HepG2 (cell line): ENCODE data around the gene DHRS1. TPM values are rescaled to one million over a fixed set of nuclear protein-coding genes. Genes with fewer than 3 reads are reported as not detected.

Experiments
- ARNTL ChIP-seq: sonication (generic); formaldehyde crosslinking; IDR thresholded peaks from 2 replicates; pipeline ENCODE4 v1.4.0; 2020; ENCODE audit warnings: mild to moderate bottlenecking, missing genetic modification reagents
- SAFB2 ChIP-seq: sonication (generic); formaldehyde crosslinking; IDR thresholded peaks from 2 replicates; pipeline ENCODE4 v1.5.1; 2020; ENCODE audit warnings: missing genetic modification reagents, low read depth, mild to moderate bottlenecking, borderline replicate concordance
- SP5 ChIP-seq: IDR thresholded peaks from 2 replicates; pipeline ENCODE4 v1.6.1; 2016; ENCODE audit warnings: low read depth, borderline replicate concordance
- ZBTB7A ChIP-seq: sonication (generic); formaldehyde crosslinking; IDR thresholded peaks from 2 replicates; pipeline ENCODE4 v1.8.0; 2022; ENCODE audit warnings: mild to moderate bottlenecking, missing genetic modification reagents
- ZFP82 ChIP-seq: sonication (generic); formaldehyde crosslinking; IDR thresholded peaks from 2 replicates; pipeline ENCODE4 v1.5.1; 2020; ENCODE audit warnings: mild to moderate bottlenecking, missing genetic modification reagents, borderline replicate concordance
- ZNF10 ChIP-seq: sonication (generic); formaldehyde crosslinking; IDR thresholded peaks from 2 replicates; pipeline ENCODE4 v1.4.0; 2020; ENCODE audit warnings: mild to moderate bottlenecking, low read depth, missing genetic modification reagents, borderline replicate concordance
- ZNF816 ChIP-seq: sonication (generic); formaldehyde crosslinking; IDR thresholded peaks from 2 replicates; pipeline ENCODE4 v1.8.0; 2022; ENCODE audit warnings: missing genetic modification reagents, mild to moderate bottlenecking, borderline replicate concordance
- polyA plus RNA-seq, 8 experiments: library from polyadenylated mRNA; depleted of rRNA in 3 of 8; stranded (reverse) in 7 of 8; unstranded in 1 of 8; fragments of >200 nt; fragmentation: Illumina TruSeq in 4 of 8; extraction: Trizol in 4 of 8; gene quantifications; 2 replicates each; pipeline versions ENCODE4 v1.2.1 to v1.2.3, GENCODE V29; 2011 to 2016; ENCODE audit warnings: low read depth in 4 of 8, missing spikeins in 1 of 8, mixed read lengths in 1 of 8; ENCODE audit not compliant: insufficient read depth in 1 of 8
- total RNA-seq, 5 experiments: library from RNA; depleted of rRNA; stranded (reverse); fragments of >200 nt; fragmentation: Illumina TruSeq; extraction: Trizol; gene quantifications; 2 replicates each; pipeline ENCODE4 v1.2.3, GENCODE V29; 2016; ENCODE audit warnings: low read depth in 1 of 5
- TF ChIP-seq, protein P1 (sequence below): sonication (generic); formaldehyde crosslinking; IDR thresholded peaks from 2 replicates; pipeline ENCODE4 v1.4.0; 2020; ENCODE audit warnings: mild to moderate bottlenecking, missing genetic modification reagents
- TF ChIP-seq, protein P2 (sequence below): sonication (generic); formaldehyde crosslinking; IDR thresholded peaks from 2 replicates; pipeline ENCODE4 v1.4.0; 2020; ENCODE audit warnings: missing genetic modification reagents, borderline replicate concordance
- TF ChIP-seq, protein P3 (sequence below): sonication (generic); formaldehyde crosslinking; IDR thresholded peaks from 2 replicates; pipeline ENCODE4 v1.8.1; 2023; ENCODE audit warnings: mild to moderate bottlenecking, missing genetic modification reagents, borderline replicate concordance
- TF ChIP-seq, protein P4 (sequence below): IDR thresholded peaks from 2 replicates; pipeline ENCODE4 v1.6.1; 2016; ENCODE audit warnings: low read depth

DHRS1 gene
- total and polyA plus RNA-seq, 2 of the 13 experiments (the other 11 are each of a cell fraction or from before 2014, with no cell fraction given), result 49.8 to 60.8 TPM

DNA sequence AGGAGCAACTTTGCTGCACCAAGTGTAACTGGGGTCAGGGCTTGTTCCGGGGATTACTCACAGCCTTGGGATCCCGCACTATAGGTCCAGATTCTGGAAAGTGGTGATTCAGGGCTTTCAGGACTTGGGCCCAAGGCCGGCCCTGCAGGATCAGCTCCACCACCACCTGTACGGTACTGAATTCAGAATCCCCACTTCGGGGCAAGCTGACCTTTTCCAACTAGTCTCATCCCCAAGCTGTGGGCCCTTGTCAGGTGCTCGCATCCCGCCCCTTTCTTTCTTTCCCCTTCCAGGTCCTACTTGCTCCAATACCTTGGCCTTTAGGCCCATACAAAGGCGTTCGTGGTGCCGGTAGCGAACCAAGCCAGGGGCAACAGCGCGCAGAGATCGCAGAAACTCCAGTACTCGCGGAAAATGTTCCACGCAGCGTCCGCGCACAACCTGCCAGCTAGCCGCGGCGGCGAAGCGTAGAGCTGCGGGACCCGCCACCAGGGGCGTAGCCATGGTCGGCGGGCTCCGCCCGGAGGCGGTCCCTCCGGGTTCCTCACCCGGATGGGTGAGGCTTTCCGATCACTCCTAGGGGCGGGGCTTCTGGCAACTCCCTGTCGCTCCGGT lies 57.6 kb downstream of the DHRS1 start (continued):
- TF ChIP-seq, protein P1, sequence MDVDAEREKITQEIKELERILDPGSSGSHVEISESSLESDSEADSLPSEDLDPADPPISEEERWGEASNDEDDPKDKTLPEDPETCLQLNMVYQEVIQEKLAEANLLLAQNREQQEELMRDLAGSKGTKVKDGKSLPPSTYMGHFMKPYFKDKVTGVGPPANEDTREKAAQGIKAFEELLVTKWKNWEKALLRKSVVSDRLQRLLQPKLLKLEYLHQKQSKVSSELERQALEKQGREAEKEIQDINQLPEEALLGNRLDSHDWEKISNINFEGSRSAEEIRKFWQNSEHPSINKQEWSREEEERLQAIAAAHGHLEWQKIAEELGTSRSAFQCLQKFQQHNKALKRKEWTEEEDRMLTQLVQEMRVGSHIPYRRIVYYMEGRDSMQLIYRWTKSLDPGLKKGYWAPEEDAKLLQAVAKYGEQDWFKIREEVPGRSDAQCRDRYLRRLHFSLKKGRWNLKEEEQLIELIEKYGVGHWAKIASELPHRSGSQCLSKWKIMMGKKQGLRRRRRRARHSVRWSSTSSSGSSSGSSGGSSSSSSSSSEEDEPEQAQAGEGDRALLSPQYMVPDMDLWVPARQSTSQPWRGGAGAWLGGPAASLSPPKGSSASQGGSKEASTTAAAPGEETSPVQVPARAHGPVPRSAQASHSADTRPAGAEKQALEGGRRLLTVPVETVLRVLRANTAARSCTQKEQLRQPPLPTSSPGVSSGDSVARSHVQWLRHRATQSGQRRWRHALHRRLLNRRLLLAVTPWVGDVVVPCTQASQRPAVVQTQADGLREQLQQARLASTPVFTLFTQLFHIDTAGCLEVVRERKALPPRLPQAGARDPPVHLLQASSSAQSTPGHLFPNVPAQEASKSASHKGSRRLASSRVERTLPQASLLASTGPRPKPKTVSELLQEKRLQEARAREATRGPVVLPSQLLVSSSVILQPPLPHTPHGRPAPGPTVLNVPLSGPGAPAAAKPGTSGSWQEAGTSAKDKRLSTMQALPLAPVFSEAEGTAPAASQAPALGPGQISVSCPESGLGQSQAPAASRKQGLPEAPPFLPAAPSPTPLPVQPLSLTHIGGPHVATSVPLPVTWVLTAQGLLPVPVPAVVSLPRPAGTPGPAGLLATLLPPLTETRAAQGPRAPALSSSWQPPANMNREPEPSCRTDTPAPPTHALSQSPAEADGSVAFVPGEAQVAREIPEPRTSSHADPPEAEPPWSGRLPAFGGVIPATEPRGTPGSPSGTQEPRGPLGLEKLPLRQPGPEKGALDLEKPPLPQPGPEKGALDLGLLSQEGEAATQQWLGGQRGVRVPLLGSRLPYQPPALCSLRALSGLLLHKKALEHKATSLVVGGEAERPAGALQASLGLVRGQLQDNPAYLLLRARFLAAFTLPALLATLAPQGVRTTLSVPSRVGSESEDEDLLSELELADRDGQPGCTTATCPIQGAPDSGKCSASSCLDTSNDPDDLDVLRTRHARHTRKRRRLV (CRISPR knock-in tag), result no peak
- TF ChIP-seq SAFB2 (CRISPR knock-in tag), result no peak; the same call in 1 of the 2 replicates
- peak; percentile 58; the same call in 1 of the 2 replicates for TF ChIP-seq SP5 (CRISPR knock-in tag)
- TF ChIP-seq ZNF816, result no peak
- peak; percentile 24 for TF ChIP-seq ZBTB7A (CRISPR knock-in tag)
- TF ChIP-seq, protein P2, sequence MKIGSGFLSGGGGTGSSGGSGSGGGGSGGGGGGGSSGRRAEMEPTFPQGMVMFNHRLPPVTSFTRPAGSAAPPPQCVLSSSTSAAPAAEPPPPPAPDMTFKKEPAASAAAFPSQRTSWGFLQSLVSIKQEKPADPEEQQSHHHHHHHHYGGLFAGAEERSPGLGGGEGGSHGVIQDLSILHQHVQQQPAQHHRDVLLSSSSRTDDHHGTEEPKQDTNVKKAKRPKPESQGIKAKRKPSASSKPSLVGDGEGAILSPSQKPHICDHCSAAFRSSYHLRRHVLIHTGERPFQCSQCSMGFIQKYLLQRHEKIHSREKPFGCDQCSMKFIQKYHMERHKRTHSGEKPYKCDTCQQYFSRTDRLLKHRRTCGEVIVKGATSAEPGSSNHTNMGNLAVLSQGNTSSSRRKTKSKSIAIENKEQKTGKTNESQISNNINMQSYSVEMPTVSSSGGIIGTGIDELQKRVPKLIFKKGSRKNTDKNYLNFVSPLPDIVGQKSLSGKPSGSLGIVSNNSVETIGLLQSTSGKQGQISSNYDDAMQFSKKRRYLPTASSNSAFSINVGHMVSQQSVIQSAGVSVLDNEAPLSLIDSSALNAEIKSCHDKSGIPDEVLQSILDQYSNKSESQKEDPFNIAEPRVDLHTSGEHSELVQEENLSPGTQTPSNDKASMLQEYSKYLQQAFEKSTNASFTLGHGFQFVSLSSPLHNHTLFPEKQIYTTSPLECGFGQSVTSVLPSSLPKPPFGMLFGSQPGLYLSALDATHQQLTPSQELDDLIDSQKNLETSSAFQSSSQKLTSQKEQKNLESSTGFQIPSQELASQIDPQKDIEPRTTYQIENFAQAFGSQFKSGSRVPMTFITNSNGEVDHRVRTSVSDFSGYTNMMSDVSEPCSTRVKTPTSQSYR (CRISPR knock-in tag), result no peak
- no peak for TF ChIP-seq ZNF10 (CRISPR knock-in tag)
- no peak for TF ChIP-seq ARNTL
- TF ChIP-seq ZFP82, result no peak
- TF ChIP-seq, protein P3, sequence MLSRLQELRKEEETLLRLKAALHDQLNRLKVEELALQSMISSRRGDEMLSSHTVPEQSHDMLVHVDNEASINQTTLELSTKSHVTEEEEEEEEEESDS (CRISPR knock-in tag), result no peak
- TF ChIP-seq, protein P4, sequence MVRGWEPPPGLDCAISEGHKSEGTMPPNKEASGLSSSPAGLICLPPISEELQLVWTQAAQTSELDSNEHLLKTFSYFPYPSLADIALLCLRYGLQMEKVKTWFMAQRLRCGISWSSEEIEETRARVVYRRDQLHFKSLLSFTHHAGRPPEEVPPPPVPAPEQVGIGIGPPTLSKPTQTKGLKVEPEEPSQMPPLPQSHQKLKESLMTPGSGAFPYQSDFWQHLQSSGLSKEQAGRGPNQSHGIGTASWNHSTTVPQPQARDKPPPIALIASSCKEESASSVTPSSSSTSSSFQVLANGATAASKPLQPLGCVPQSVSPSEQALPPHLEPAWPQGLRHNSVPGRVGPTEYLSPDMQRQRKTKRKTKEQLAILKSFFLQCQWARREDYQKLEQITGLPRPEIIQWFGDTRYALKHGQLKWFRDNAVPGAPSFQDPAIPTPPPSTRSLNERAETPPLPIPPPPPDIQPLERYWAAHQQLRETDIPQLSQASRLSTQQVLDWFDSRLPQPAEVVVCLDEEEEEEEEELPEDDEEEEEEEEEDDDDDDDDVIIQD (CRISPR knock-in tag), result peak; percentile 35; the same call in 1 of the 2 replicates
